NCI-H524 (cell line): ENCODE data around the gene SPEN.
A peak's percentile ranks its signal among the peaks of the same experiment; 100 is the strongest.
"Not testable (repeated sequence)": the region's sequence is repeated elsewhere in the genome, so short reads cannot be mapped to it uniquely, and the experiment has no call there.

Experiments used
- DNase-seq, 2 experiments: peaks; one replicate each; lab custom pipeline; 2025; lab: John Stamatoyannopoulos, UW

SPEN gene

GRCh38 chr1:15834406-15835204 is 12.9 kb upstream of the SPEN start:
- DNase-seq = peak; percentile 89 to 91

DNA sequence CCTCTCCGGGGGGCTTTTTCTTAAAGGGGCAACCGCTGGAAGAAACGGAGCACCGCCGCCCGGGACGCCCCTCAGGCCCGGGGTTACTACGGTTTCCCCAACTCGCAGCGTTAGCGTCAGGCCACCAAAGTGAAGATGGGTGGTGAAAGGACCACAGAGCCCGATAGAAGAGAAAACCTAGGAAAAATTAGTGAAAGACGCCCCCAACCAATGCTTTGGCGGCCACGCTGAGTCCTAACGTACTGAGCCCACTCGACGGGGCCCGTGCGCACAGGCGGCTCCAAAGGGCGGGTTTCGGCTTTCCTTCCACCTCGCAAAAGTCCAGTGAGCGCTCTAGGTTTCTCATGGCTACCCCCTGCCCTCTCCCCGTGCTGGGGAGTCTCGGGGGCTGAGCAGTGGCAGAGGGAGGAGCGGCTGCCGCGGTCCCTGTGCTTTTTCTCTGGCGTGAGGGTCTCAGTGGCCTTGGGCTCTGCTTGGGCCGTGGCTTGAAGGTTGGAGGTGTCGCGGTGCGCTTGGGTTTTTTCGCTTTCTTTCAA is 12.2 kb upstream of the SPEN start:
- DNase-seq = peak in 1 of 2 experiments; percentile 36

DNA sequence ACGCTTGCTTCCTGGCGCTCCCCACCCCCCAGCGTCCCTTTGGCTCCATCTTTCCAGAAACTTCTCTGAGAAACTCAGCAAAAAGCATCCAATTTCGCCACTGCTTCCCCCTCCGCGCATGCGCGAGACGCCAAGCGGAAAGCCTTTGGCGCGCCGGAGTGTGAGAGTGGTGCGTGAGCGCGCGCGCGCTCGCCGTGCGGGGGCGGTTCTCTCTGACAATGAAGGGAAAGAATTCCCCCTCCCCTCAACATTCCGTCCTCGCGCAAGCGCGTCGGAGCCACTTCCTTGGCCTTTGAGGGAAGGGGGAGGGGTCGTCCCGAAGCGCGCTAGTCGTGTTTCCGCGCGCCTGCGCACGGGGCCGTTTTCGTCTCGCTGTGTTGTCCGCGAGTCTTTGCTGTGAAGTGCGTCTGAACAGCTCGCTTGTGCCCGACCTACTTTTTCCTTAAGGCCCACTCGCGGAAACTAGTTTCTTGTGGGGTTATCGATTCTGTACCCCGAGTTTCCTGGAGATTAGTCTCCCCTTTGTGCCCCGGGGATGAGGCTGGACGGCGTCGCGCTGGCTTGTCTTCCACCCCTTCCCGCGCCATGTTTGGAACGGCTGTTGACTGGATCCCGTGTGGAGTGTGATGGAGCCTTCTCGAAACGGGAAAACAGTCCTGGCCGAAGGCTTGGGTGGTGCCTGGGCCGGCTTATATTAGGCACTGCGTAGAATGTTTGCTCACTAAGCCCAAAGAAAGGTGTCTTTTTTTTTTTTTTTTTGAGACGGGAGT is 11.6 kb upstream of the SPEN start:
- DNase-seq = peak; percentile 97 to 99

- DNase-seq = not testable (repeated sequence)
Measured at GRCh38 chr1:15836511-15836771, 11.1 kb upstream of the SPEN start.

DNA sequence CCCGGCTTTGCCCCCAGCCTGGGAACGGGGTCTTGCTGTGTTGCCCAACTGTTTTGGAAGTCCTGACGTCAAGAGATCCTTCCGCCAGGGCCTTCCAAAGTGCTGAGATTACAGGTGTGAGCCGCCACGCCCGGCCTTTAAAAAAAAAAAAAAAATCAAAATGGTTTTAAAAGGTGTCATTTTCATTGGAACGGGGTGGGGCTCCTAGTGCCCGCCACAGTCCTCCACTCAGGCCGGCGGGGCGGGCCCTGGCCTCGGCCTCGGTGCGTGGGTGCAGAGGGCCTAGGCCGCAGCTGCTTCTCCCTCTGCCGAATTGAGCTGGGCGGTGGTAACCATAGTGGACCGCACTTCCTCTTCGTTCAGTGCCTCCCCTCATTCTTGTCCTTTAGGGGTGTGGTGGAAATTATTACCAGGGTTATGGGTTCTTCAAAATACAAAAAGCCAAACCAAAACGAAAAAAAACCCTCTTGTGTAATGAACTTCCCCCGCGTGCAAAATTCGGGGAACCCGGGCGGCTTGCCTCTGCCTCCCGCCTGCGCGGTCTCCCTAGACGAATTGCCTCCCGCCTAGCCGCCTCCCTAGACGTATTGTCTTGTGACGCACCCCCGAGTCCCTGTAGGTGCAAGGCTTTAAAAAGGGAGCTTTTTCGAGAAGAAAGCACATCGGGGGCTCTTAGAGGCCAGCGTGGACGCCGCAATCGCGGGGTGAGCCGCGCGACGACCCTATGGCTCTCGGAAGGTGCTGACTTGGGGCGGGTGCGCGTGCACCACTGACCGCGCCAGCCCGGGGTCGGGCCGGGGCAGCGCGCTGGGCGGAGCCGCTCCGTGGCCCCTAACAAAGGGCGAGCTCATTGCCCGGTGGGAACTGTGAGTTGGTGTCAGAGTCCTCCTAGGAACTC is 10.5 kb upstream of the SPEN start:
- no peak for DNase-seq

GRCh38 chr1:15837931-15838330 is 9.6 kb upstream of the SPEN start:
- DNase-seq = no peak

DNA sequence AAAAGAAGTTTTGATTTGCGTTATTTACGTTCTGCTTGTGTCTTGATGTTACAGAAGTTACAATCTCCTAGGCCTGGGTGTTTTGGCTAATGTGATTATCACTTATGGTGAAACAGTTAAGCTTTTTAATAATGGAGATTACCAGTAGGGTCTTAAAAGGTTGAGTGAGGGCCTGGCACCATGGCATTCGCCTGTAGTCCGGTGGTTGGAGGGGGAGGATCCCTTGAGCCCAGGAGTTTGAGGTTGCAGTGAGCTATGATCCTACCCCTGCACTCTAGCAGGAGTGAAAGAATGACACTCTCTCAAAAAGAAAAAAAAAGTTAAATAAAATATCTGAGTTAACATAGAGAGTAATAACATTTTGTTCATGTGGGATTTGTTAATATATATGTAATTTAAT is 8.8 kb upstream of the SPEN start:
- DNase-seq = no peak

GRCh38 chr1:15843826-15844572 is 3.5 kb upstream of the SPEN start:
- DNase-seq = no peak

GRCh38 chr1:15846056-15846455 is 1.5 kb upstream of the SPEN start:
- DNase-seq = not testable (repeated sequence)

DNA sequence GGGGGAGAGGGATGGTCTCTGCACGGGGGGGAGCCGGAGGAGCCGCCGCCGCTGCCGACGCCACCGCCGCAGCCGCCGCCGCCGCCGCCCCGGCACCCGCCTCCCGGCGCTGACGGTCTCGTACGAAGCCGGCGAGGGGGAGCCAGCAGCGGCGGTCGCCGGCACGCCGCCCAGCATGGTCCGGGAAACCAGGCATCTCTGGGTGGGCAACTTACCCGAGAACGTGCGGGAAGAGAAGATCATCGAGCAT is 311 bp downstream of the SPEN start:
- no peak for DNase-seq

DNA sequence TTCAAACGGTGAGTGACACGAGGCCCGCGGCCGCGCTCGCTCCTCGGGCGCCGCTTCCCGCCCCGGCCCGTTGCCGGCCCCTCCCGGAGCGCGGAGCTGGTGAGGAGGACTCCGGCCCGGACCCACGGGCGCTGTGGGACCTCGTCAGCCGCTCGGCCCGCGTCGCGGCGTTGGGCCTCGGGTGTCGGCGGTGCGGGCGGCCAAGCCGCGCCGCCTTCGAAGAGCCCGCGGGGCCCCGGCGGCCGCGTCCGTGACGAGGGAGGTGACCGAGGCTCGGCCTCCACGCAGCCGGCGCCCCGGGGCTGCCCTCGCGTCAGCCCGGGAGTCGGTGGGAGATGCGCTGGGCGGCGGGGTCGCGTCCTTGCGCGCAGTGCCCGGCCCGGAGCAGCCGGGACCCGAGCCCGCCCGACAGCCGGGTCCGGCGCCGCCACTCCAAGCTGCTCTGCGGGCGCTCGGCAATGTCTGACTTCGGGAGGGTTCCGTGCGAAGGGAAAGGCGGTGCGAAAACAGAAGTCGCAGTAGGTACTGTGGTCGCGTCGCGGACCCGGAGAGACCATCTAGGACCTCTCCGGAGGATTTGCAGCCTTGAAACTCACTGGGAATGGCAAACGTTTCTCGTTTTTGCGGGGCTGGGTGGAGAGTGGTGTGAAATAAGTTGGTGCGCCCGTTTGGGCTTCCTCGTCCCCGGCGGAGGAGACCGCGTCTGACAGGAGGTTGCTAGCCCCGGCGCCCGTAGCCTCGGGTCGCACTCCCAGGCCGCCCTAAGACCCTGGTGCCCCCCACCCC is 829 bp downstream of the SPEN start:
- peak in 1 of 2 experiments; percentile 36 for DNase-seq

DNA sequence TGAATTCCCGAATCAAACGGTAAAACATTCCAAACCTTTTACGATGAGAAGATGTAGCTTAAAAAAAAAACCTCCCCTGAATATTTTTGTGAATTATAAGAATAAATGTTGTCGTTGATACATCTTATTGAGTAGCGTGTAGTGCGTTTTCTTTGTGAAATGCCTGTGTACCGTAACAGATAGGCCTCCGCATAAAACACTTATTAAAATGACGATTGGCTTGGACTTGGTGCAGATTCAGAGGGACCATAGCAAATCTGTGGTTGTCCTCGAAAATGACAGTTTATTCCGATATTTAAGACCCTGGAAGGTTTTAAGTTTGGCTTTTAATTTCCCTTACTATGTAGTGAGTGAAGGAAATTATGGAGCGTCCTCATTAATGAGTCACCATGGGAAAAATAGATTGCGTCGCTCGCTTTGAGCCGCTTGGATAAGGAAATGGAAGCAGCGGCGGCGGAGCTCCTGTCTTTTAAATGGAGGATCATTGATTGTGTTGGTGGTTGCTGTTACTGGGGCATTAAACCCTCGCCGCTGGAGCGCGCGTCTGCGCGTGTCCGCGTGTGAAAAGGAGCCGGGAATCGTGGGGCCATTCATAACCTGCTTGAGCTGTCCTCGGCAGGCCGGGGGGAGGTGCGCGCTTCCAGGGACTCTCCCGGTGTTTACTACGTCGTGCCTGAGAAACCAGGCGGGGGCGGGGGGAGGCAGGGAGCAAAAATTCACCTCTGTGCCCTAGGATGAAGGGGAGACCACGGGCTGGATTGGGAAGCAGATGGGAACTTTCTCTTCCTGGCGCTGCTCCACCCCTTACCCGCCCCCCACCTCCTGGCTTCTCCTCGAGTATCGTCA is 1.6 kb downstream of the SPEN start:
- DNase-seq = peak; percentile 97

- peak; percentile 64 to 88 for DNase-seq
Measured at GRCh38 chr1:15849775-15850324, 2.3 kb downstream of the SPEN start.

DNA sequence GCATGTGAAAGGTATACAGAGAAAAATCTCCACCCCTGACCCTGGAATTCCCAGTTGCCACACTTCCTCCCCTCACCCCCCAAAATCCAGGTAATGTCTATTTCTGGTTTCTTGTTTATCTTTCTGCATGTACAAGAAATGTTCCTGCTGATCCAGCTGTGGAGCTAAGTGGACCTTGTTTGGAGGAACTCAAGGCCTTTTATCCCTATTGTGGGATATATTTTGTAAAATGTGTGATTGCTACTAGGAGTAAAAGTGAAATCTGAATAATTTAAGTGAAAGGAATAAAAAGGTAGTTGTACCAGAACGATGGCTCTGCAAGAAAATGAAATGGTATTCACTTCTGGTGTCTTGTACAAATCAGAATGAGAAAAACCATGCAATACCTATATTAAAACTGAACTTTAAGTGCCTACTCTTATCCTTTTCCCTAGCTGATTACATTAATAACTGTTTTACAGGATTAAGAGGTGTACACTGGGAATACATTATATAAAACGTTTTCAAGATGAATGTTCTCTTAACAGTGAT is 3.0 kb downstream of the SPEN start:
- no peak for DNase-seq

DNA sequence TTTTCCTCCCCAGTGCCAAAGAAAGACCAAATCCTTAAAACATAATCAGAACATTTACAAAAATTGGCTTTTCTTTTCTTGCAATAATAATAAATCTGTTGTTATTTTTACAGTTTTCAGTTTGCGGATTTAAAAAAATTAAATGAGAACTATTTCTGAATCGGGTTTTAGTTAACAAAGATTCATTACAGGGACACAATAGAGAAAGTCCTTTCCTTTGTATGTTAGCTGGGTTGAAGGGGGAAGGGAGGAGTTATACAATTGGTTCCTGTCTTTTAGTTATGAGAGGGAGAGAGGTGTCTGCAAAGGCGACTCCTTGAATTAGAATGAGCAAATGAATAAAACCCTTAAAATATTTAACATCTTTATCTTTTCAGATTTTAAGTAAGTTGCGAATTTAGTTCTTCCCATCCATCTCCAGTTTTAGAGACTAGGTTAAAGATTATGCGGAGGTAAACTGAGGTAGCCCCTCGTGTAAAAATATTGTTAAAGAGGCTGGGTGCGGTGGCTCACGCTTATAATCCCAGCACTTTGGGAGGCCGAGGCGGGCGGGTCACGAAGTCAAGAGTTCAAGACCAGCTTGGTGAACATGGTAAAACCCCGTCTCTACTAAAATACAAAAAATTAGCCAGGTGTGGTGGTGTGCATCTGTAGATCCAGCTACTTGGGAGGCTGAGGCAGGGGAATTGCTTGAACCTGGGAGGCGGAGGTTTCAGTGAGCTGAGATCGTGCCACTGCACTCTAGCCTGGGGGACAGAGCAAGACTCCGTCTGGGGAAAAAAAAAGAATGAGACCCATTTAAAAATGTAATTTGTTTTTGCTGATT is 3.9 kb downstream of the SPEN start:
- no peak for DNase-seq

DNA sequence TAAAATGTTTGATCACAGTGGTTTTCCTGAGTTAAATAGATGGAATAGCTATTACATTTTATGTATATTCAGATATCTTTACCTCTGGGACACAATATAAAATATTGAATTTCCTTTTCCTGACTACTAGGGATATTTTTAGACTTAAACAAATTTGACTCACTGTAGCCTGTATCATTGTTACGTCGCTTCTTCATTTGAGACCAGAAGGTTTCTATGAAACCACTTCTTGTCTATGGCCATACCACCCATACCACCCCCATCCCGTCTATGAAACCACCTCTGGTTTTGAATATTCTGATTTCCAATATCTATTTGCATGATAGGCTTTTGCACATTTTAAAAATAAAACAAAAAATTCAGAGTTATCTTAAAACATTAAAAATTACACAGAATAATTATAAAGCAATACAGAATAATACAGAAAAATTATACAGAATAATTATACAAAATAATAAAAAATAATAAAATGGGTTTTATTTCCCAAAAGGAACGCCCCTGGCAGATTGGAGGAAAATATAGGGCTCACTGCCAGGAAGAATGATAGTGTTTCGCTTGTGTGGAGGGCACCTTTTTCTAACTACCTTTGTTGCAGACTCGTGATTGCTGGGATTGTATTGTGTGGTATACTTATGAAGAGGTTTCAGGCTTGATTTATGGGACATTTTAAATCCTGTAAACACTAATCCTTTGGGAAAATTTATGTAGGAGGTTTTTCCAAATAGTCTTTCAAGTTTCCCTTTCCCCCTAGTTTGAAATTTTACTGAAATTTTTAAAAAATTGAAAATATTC is 4.7 kb downstream of the SPEN start:
- no peak for DNase-seq

DNA sequence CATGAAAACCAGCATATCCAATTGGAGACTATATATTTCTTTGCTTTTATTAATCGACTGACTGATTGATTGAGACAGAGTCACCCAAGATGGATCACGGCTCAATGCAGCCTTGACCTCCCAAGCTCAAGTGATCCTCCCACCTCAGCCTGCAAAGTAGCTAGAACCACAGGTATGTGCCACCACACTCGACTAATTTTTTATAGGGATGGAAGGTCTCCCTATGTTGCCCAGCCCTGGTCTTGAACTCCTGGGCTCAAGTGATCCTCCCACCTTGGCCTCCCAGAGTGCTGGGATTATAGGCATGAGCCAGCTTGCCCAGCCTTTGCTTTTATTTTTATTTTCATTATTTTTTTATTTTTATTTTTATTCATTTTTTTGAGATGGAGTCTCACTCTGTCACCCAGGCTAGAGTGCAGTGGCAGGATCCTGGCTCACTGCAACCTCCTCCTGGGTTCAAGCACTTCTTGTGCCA is 5.4 kb downstream of the SPEN start:
- no peak for DNase-seq

DNA sequence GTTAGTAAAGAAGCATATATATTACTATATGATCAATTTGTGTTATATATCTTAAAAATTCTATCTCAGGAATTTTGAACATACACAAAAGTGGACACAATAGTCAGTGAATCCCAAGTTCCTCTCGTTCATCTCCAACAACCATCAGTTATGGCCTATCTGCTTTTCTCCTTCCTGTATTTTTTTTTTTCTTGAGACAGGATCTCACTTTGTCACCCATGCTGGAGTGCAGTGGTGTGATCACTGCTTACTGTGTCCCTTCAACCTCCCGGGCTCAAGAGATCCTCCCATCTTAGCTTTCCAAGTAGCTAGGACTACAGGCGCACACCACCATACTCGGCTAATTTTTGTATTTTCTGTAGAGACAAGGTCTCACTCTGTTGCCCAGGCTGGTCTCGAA is 9.4 kb downstream of the SPEN start:
- no peak for DNase-seq
